Choroid plexus epithelial cell (primary cell): ENCODE measurements around the gene ASPSCR1.
"Not testable (repeated sequence)": the region's sequence is repeated elsewhere in the genome, so short reads cannot be mapped to it uniquely, and the experiment has no call there.

Experiments
- DNase-seq: peaks from one replicate; pipeline ENCODE4 v3.0.0-alpha.2; 2010; ENCODE audit warnings: low read depth
- H3K4me3 ChIP-seq: 2 replicates; pipeline ENCODE4 v1.5.1; 2011; ENCODE audit warnings: low read depth, mild to moderate bottlenecking, control low read depth, low read length, moderate library complexity
- CTCF ChIP-seq: conservative IDR thresholded peaks from 2 replicates; pipeline ENCODE4 v1.5.1; 2011; ENCODE audit warnings: low read depth, mild to moderate bottlenecking, control low read depth, inconsistent platforms, low read length, moderate library complexity

The ASPSCR1 gene

GRCh38 chr17:81951785-81952684 lies 25.4 kb upstream of the ASPSCR1 start:
- no peak for DNase-seq
- no peak overlapping the region for H3K4me3 ChIP-seq
- no peak for TF ChIP-seq CTCF

GRCh38 chr17:81952792-81953228 lies 24.6 kb upstream of the ASPSCR1 start:
- no peak overlapping the region for H3K4me3 ChIP-seq
- TF ChIP-seq CTCF: no peak
- no peak for DNase-seq

GRCh38 chr17:81953443-81953842 lies 24.0 kb upstream of the ASPSCR1 start:
- not testable (repeated sequence) for DNase-seq, H3K4me3 ChIP-seq

GRCh38 chr17:81954131-81955057 lies 23.0 kb upstream of the ASPSCR1 start:
- no peak overlapping the region for H3K4me3 ChIP-seq
- no peak for TF ChIP-seq CTCF
- DNase-seq: no peak

- DNase-seq: no peak
- no peak overlapping the region for H3K4me3 ChIP-seq
- no peak for TF ChIP-seq CTCF
Measured at GRCh38 chr17:81955058-81955681, 22.3 kb upstream of the ASPSCR1 start.

GRCh38 chr17:81955756-81956544 lies 21.5 kb upstream of the ASPSCR1 start:
- DNase-seq: no peak
- TF ChIP-seq CTCF: no peak
- H3K4me3 ChIP-seq: no peak overlapping the region
